Right renal pelvis (tissue), 4 donors: ENCODE data around the gene NFKBIL1. TPM values are rescaled to one million over a fixed set of nuclear protein-coding genes. Genes with fewer than 3 reads are reported as not detected.

ENCODE experiments used
- DNase-seq, 4 donors: peaks; one replicate each; pipeline ENCODE4 v3.0.0-alpha.2; 2013; ENCODE audit warnings: low read depth in 4 of 4, low spot score in 3 of 4, missing footprints in 1 of 4
- polyA plus RNA-seq, 4 donors: library from polyadenylated mRNA; unstranded; fragments of 120-200 nt; gene quantifications; one replicate each; pipeline ENCODE4 v1.2.1, GENCODE V29; 2013; ENCODE audit not compliant: insufficient read length in 4 of 4

NFKBIL1 gene
- polyA plus RNA-seq, 4 donors, result 19.1 to 27.4 (median 20.8) TPM

DNA sequence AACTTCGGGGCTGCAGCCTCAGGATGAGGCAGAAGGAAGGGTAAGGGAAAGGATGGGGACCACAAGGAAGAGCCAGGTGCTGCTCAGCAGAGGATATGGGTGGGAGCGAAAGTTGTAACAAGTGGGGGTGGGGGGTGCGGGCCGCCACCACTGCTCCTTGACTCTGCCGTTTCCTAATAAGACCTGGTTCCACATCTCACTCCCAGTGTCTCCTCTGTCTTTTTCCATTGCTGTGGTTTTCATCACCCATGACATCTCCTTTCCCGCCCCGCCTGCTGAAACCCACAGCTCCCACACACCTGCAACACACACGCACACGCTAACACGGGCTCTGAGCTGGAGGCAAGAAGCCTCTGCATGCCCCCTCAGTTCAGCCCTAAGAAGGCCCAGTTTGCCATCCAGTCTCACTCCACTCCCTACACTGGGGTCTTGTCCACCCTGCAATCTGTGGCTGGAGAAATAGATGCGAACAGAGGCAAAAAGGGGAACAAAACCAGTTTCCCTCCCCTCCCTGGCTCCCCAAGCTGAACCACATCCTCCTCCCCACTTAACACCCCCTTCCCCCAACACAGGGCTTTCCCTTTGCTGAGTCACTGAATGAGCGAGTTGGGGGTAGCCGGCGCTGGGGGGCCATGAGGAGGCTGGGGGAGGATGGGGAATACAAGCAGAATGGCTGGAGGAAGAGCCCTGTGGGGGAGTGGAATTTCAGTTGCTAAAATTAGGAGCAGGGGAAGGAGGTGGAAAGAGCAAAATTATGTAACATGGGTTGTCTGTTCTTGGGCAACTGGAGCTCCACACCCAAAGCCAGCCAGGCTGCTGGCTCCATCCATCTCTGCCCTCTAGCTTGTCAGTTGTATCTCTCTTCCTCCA, 11.5 kb downstream of the NFKBIL1 start:
- no peak for DNase-seq

DNA sequence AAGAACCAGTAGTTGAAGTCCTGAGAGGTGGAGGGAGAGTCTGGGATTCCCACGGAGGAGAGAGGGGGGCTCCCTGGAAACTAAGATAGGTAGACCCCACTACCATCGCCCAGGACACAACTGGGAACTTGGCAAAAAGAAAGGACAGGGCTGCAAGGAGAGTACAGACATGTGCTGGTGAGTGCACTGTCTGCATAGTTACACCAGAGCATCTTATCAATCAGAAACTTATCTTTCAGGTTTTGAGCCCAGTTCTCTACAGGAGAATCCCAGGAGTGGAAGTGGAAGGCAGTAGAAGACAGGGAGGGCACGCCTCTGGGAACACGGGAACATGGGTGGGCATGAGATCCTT, 12.2 kb downstream of the NFKBIL1 start:
- no peak for DNase-seq

DNA sequence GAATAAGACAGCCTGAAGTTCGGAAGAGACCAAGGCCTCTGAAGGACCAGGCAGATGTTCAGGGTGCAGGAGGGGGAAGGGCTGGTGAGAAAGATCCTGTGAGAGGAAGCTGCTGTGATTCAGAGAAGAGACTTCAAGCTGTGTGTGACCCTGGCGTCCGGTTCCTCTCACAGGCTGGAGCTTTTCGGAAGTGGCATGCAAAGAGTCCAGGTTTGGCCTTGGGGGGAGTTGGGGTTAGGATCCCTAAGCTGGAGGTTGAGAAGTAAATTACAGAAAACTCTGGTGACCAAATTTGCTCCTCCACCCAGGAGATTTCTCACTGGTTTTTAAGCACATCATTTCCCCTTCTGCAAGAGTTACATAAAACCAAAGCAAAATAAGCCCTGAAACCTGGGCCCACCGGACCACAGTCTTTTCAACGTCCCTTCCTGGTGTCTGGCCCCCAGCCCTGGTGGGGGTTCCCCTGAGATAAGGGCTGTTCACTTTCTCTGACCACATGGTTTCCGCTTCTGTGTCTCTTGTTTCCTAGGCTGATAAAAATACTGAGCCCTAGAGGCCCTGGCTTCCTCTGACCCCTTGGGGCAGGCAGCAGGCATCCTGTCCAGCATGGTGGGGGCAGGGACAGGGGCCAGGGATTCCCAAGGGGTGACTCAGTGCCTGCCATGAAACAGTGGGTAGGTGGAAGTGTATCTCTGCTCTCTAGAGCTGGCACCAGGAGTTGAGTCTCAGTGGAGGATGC, 12.7 kb downstream of the NFKBIL1 start:
- no peak for DNase-seq

DNA sequence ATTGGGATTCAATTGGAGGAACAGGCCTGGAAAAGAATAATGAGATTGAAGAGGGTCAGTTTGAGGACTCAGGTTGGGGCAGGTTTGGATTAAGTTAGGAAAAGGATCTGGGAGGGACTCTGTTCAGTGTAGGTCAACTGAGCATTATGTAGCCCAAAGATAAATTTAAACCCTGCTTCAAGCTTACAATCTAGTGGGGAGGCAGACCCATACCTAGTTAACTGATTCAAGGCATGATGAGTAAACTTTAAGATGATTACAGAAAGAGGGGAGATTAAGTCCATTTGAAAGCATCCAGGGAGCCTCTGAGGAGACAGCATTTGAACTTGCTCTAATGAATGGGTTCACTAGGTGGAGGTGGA, 13.3 kb downstream of the NFKBIL1 start:
- no peak for DNase-seq

DNA sequence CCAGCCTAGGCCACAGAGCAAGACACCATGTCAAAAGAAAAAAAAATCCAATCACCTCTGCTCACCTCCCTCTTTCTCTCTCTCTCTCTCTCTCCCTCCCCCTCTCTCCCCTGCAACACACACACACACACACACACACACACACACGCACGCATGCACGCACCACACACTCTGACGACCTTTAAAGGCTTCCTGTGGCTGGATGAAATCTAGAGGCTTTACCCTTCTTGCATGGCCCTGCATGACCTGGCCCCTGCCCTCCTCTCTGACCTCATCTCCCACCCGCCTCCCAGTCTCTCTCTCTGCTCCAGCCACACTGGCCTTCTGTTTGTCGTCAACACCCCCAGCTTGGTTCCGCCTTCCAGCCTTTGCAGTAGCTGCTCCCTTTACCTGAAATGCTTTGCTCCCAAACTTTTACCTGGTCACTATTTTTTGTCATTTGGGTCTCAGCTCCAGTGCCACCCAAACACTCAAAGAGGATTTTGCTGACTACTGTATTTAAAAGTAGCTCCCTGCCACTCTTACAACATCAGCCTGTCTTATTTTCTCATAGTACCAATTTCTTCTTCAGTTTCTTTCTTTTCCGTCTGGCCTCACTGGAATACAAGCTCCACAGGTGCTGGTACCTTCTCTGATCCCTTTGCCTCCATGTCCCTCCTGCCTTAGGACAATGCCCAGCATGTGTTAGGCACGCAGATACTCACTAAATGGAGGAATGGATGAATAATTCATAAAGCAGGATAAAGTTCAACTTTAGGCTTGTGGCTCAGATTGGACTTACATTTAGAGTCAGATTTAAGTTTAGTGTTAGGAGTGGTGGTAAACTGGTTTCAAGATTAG, 20.3 kb downstream of the NFKBIL1 start:
- no peak for DNase-seq

DNA sequence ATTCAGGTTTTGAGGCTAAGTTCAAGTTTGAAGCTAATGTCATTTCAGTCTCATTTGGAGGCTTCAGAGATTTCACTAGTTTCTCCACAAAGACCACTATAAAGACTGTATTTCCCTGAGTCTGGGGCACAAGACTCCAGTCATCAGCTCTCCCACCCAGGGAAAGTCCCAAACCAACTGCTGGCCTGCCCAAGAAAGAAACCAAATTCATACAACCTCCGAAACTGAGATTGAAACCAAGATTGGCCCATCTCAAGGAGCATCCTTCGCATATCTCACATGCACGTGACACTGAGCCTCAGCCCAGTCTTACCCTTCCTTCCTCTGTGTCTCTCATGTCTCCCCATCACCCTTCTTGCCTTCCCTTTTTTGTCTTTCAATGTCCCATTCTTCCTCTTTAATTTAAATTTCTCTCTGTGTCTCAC, 21.1 kb downstream of the NFKBIL1 start:
- DNase-seq, result no peak

DNA sequence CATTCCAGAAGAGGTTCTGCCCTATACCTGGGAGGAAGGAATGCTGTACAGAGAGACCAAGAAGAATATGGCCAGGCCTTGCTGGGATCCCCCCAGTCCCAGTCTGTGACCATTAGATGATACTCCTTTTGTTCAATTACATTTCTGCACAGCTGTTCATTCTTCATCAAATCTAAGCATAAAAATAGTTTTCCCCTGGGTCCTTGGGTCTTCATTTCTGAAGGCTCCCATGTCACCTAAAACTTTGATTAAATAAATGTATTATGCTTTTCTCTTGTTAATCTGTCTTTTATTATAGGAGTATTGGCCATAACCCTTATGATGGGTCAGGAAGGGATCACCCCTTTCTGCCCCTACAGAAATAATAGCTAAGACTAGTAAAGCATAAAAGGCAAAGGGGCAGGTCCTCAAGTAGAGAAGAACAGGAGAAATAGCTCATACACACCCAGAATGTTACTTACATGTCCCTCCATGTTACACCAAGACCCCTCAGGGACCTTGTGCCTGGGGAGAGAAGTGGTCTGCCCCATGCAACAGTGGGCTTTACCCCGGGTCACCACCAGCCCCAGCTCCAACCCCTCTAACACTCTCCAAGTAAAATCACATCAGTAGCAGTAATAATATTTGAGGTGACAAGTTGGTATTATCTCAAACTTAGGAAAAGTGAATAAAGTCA, 22.6 kb downstream of the NFKBIL1 start:
- DNase-seq, result no peak

DNA sequence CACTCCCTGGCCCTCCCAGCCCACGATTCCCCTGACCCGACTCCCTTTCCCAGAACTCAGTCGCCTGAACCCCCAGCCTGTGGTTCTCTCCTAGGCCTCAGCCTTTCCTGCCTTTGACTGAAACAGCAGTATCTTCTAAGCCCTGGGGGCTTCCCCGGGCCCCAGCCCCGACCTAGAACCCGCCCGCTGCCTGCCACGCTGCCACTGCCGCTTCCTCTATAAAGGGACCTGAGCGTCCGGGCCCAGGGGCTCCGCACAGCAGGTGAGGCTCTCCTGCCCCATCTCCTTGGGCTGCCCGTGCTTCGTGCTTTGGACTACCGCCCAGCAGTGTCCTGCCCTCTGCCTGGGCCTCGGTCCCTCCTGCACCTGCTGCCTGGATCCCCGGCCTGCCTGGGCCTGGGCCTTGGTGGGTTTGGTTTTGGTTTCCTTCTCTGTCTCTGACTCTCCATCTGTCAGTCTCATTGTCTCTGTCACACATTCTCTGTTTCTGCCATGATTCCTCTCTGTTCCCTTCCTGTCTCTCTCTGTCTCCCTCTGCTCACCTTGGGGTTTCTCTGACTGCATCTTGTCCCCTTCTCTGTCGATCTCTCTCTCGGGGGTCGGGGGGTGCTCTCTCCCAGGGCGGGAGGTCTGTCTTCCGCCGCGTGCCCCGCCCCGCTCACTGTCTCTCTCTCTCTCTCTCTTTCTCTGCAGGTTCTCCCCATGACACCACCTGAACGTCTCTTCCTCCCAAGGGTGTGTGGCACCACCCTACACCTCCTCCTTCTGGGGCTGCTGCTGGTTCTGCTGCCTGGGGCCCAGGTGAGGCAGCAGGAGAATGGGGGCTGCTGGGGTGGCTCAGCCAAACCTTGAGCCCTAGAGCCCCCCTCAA, 24.9 kb downstream of the NFKBIL1 start, which contains the start of gene LTA:
Gene LTA, plus strand, starts transcription at position 249 of the 871 bp plus-strand sequence. Its CDS starts 454 bp downstream, at position 703.
- DNase-seq, result no peak

DNA sequence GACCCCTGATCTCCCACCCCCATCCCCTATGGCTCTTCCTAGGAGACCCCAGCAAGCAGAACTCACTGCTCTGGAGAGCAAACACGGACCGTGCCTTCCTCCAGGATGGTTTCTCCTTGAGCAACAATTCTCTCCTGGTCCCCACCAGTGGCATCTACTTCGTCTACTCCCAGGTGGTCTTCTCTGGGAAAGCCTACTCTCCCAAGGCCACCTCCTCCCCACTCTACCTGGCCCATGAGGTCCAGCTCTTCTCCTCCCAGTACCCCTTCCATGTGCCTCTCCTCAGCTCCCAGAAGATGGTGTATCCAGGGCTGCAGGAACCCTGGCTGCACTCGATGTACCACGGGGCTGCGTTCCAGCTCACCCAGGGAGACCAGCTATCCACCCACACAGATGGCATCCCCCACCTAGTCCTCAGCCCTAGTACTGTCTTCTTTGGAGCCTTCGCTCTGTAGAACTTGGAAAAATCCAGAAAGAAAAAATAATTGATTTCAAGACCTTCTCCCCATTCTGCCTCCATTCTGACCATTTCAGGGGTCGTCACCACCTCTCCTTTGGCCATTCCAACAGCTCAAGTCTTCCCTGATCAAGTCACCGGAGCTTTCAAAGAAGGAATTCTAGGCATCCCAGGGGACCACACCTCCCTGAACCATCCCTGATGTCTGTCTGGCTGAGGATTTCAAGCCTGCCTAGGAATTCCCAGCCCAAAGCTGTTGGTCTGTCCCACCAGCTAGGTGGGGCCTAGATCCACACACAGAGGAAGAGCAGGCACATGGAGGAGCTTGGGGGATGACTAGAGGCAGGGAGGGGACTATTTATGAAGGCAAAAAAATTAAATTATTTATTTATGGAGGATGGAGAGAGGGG, 26.1 kb downstream of the NFKBIL1 start:
- no peak for DNase-seq

DNA sequence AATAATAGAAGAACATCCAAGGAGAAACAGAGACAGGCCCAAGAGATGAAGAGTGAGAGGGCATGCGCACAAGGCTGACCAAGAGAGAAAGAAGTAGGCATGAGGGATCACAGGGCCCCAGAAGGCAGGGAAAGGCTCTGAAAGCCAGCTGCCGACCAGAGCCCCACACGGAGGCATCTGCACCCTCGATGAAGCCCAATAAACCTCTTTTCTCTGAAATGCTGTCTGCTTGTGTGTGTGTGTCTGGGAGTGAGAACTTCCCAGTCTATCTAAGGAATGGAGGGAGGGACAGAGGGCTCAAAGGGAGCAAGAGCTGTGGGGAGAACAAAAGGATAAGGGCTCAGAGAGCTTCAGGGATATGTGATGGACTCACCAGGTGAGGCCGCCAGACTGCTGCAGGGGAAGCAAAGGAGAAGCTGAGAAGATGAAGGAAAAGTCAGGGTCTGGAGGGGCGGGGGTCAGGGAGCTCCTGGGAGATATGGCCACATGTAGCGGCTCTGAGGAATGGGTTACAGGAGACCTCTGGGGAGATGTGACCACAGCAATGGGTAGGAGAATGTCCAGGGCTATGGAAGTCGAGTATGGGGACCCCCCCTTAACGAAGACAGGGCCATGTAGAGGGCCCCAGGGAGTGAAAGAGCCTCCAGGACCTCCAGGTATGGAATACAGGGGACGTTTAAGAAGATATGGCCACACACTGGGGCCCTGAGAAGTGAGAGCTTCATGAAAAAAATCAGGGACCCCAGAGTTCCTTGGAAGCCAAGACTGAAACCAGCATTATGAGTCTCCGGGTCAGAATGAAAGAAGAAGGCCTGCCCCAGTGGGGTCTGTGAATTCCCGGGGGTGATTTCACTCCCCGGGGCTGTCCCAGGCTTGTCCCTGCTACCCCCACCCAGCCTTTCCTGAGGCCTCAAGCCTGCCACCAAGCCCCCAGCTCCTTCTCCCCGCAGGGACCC, 27.0 kb downstream of the NFKBIL1 start:
- no peak for DNase-seq

DNA sequence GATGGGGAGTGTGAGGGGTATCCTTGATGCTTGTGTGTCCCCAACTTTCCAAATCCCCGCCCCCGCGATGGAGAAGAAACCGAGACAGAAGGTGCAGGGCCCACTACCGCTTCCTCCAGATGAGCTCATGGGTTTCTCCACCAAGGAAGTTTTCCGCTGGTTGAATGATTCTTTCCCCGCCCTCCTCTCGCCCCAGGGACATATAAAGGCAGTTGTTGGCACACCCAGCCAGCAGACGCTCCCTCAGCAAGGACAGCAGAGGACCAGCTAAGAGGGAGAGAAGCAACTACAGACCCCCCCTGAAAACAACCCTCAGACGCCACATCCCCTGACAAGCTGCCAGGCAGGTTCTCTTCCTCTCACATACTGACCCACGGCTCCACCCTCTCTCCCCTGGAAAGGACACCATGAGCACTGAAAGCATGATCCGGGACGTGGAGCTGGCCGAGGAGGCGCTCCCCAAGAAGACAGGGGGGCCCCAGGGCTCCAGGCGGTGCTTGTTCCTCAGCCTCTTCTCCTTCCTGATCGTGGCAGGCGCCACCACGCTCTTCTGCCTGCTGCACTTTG, 28.0 kb downstream of the NFKBIL1 start, which contains the start of gene TNF:
Gene TNF, plus strand, starts transcription at position 231 of the 567 bp plus-strand sequence. Its CDS starts 177 bp downstream, at position 408.
- DNase-seq, result no peak

DNA sequence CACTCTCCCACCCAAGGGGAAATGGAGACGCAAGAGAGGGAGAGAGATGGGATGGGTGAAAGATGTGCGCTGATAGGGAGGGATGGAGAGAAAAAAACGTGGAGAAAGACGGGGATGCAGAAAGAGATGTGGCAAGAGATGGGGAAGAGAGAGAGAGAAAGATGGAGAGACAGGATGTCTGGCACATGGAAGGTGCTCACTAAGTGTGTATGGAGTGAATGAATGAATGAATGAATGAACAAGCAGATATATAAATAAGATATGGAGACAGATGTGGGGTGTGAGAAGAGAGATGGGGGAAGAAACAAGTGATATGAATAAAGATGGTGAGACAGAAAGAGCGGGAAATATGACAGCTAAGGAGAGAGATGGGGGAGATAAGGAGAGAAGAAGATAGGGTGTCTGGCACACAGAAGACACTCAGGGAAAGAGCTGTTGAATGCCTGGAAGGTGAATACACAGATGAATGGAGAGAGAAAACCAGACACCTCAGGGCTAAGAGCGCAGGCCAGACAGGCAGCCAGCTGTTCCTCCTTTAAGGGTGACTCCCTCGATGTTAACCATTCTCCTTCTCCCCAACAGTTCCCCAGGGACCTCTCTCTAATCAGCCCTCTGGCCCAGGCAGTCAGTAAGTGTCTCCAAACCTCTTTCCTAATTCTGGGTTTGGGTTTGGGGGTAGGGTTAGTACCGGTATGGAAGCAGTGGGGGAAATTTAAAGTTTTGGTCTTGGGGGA, 28.7 kb downstream of the NFKBIL1 start:
- DNase-seq, result no peak

DNA sequence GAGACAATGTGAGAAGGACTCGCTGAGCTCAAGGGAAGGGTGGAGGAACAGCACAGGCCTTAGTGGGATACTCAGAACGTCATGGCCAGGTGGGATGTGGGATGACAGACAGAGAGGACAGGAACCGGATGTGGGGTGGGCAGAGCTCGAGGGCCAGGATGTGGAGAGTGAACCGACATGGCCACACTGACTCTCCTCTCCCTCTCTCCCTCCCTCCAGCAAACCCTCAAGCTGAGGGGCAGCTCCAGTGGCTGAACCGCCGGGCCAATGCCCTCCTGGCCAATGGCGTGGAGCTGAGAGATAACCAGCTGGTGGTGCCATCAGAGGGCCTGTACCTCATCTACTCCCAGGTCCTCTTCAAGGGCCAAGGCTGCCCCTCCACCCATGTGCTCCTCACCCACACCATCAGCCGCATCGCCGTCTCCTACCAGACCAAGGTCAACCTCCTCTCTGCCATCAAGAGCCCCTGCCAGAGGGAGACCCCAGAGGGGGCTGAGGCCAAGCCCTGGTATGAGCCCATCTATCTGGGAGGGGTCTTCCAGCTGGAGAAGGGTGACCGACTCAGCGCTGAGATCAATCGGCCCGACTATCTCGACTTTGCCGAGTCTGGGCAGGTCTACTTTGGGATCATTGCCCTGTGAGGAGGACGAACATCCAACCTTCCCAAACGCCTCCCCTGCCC, 29.6 kb downstream of the NFKBIL1 start:
- DNase-seq, result no peak

DNA sequence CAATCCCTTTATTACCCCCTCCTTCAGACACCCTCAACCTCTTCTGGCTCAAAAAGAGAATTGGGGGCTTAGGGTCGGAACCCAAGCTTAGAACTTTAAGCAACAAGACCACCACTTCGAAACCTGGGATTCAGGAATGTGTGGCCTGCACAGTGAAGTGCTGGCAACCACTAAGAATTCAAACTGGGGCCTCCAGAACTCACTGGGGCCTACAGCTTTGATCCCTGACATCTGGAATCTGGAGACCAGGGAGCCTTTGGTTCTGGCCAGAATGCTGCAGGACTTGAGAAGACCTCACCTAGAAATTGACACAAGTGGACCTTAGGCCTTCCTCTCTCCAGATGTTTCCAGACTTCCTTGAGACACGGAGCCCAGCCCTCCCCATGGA, 30.2 kb downstream of the NFKBIL1 start:
- no peak for DNase-seq

DNA sequence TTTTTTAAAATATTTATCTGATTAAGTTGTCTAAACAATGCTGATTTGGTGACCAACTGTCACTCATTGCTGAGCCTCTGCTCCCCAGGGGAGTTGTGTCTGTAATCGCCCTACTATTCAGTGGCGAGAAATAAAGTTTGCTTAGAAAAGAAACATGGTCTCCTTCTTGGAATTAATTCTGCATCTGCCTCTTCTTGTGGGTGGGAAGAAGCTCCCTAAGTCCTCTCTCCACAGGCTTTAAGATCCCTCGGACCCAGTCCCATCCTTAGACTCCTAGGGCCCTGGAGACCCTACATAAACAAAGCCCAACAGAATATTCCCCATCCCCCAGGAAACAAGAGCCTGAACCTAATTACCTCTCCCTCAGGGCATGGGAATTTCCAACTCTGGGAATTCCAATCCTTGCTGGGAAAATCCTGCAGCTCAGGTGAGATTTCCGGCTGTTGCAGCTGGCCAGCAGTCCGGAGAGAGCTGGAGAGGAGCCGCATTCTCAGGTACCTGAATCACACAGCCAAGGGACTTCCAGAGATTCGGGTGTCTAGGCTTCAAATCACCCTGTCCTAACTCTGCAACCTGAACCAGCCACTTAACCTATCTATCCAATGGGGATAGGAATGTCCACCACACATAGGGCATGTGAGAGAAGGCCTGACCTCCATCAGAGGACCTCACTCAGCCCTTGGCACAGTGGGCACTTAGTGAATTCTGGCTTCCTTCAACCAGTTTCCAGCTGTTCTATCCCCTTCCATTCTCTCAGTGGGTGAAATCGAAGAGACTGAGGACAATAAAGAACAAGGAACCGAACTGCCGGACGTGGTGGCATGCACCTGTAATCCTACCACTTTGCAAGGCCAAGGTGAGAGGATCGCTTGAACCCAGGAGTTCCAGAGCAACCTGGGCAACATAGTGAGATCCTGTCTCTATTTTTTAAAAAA, 31.0 kb downstream of the NFKBIL1 start:
- DNase-seq, result no peak
